Cortex of kidney (tissue), 1 donor: ENCODE measurements around the gene STX11.

Experiments
- DNase-seq: peaks from one replicate; lab custom pipeline; 2025; lab: John Stamatoyannopoulos, UW

Gene STX11

GRCh38 chr6:144143106-144143505 lies 7.2 kb upstream of the STX11 start:
- DNase-seq: no peak

GRCh38 chr6:144143878-144144277 lies 6.4 kb upstream of the STX11 start:
- no peak for DNase-seq

GRCh38 chr6:144144996-144145395 lies 5.3 kb upstream of the STX11 start:
- DNase-seq: no peak

GRCh38 chr6:144145541-144145940 lies 4.8 kb upstream of the STX11 start:
- no peak for DNase-seq

- DNase-seq: no peak
These were observed 1.4 kb upstream of the STX11 start for GRCh38 chr6:144148886-144149285.

GRCh38 chr6:144149558-144149893 lies 791 bp upstream of the STX11 start:
- no peak for DNase-seq

GRCh38 chr6:144150710-144151657 lies 667 bp downstream of the STX11 start:
- no peak for DNase-seq

GRCh38 chr6:144152334-144152900 lies 2.1 kb downstream of the STX11 start:
- no peak for DNase-seq

GRCh38 chr6:144153260-144153659 lies 2.9 kb downstream of the STX11 start:
- no peak for DNase-seq

- DNase-seq: no peak
These were observed 3.7 kb downstream of the STX11 start for GRCh38 chr6:144153971-144154370.

- DNase-seq: no peak
These were observed 5.2 kb downstream of the STX11 start for GRCh38 chr6:144155529-144155928.

GRCh38 chr6:144156338-144156737 lies 6.0 kb downstream of the STX11 start:
- no peak for DNase-seq

GRCh38 chr6:144156991-144157390 lies 6.7 kb downstream of the STX11 start:
- no peak for DNase-seq

- no peak for DNase-seq
These were observed 7.8 kb downstream of the STX11 start for GRCh38 chr6:144158133-144158532.

- no peak for DNase-seq
These were observed 8.9 kb downstream of the STX11 start for GRCh38 chr6:144159223-144159622.

GRCh38 chr6:144159742-144160141 lies 9.4 kb downstream of the STX11 start:
- no peak for DNase-seq

GRCh38 chr6:144160431-144161005 lies 10.2 kb downstream of the STX11 start:
- DNase-seq: no peak

- DNase-seq: no peak
These were observed 11.7 kb downstream of the STX11 start for GRCh38 chr6:144161975-144162374.

GRCh38 chr6:144162977-144163376 lies 12.7 kb downstream of the STX11 start:
- DNase-seq: no peak

- no peak for DNase-seq
These were observed 15.5 kb downstream of the STX11 start for GRCh38 chr6:144165784-144166183.

GRCh38 chr6:144170044-144170443 lies 19.7 kb downstream of the STX11 start:
- no peak for DNase-seq

GRCh38 chr6:144171406-144171805 lies 21.1 kb downstream of the STX11 start:
- DNase-seq: no peak

GRCh38 chr6:144174006-144174405 lies 23.7 kb downstream of the STX11 start:
- DNase-seq: no peak
